ENCODE measurements around the gene POLR2L. TPM values are rescaled to one million over a fixed set of nuclear protein-coding genes. Genes with fewer than 3 reads are reported as not detected.

POLR2L gene
- total and polyA plus RNA-seq, 3 experiments from 2014 or later: 114 to 182 (median 178) TPM

DNA sequence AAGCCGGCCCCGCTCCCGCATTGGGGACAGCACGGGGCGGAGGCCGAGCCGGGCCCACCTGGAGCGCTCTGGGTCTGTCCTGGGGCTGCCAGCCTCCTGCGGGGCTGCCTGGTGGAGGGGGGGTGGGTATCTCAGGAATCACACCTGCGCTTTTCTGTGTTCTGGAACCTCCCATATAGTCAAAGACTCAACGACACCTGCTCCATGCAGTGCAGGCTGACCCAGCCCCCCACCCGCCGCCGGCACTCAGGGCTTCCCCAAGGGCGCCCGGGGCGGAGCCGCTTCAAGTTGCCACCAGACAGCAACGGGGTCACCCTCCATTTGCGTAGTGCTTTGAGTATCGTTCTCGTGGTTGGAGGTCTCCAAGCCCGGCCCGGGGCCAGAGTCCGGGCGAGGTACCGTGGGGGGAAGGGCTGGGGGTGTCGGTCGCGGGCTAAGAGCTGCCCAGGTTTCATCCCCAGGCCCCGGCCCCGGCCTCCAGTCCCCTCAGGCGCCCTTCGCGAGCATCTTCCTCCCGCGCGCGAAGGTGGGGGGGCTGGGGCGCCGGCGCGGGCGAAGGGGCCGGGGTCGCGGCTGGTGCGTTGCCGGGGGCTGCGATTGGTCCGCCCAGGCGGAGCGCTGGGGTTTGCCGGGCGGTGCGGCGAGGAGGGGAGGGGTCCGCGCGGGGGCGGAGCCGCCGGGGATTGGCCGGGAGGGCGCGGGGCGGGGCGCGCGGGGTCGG, 6.9 kb upstream of the POLR2L start:
- Histone ChIP-seq H3K4me1 (ENCODE audit: insufficient read depth, low read length) (peaks cover 17% of the 10 kb centered on the region), H3K4me3 (ENCODE audit: low read length) (no peak overlapping the region), H3K36me3 (ENCODE audit: insufficient read depth, low read length) (no peaks in the 10 kb centered on the region), H3K27ac (ENCODE audit: low read depth, low read length) (no peak overlapping the region), H3K27me3 (ENCODE audit: insufficient read depth, low read length, poor library complexity, severe bottlenecking) (peaks cover 8% of the 10 kb centered on the region), H3K9me3 (ENCODE audit: low read length) (no peaks in the 10 kb centered on the region)
- peak in 1 of 5 donors; percentile 28 for DNase-seq
- Mint-ChIP-seq H3K27ac (no peak overlapping the region), H3K4me1 (peaks cover 0 to 11% (median 4%) of the 10 kb centered on the region in 3 donors), H3K27me3 (peaks cover 2 to 4% of the 10 kb centered on the region in 2 donors), H3K4me3 (peak overlapping the region; percentile 34 to 78 (median 58)), H3K36me3 (no peaks in the 10 kb centered on the region), H3K9me3 (no peaks in the 10 kb centered on the region)
- ChIA-PET CTCF (interaction anchor here (0.7 to 5.4 kb wide), 7 partner anchors 10 to 203 kb away, joined by 3 to 48 read pairs (median 4); no protein-coding TSS in a partner anchor), POLR2A (no interaction called here)

DNA sequence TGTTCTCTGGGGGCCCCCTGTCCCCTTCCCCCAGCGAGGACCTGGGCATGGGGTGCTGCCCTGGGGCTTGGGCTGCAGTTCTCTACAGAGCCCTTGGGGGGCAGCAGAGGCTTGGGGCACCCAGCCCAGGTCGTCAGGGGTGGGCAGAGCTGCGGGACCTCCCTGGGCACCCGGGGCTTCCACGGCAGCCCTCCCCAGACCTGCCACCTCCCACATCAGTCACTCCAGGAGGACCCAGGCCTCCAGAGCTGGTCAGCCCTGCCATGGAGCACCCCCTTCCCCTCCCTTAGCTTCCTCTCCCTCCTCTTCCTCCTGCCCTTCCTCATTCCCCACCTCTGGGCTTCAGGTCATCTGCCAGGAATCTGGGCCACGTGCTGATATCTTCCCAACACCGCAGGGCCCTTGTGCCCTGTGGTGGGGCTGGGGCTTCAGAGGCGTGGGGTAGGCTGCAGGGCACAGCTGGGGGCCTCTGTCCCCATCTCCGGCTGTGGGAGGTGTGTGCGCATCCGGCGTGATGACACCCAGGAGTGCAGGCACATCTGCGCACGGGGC, 6.1 kb upstream of the POLR2L start:
- Mint-ChIP-seq H3K9me3 (no peaks in the 10 kb centered on the region), H3K4me1 (peaks cover 0 to 19% (median 6%) of the 10 kb centered on the region in 3 donors), H3K36me3 (no peaks in the 10 kb centered on the region), H3K4me3 (peak overlapping the region; percentile 32 to 86 (median 58)), H3K27me3 (peaks cover 3 to 6% of the 10 kb centered on the region in 2 donors), H3K27ac (no peak overlapping the region)
- DNase-seq: peak; percentile 59 to 77 (median 60)
- Histone ChIP-seq H3K27ac (ENCODE audit: low read depth, low read length) (no peak overlapping the region), H3K4me1 (ENCODE audit: insufficient read depth, low read length) (peaks cover 23% of the 10 kb centered on the region), H3K36me3 (ENCODE audit: insufficient read depth, low read length) (no peaks in the 10 kb centered on the region), H3K9me3 (ENCODE audit: low read length) (no peaks in the 10 kb centered on the region), H3K4me3 (ENCODE audit: low read length) (no peak overlapping the region), H3K27me3 (ENCODE audit: insufficient read depth, low read length, poor library complexity, severe bottlenecking) (peaks cover 8% of the 10 kb centered on the region)
- ChIA-PET POLR2A (interaction anchor here (0.5 kb wide), 1 partner anchor 8 kb away, joined by 4 read pairs; no protein-coding TSS in a partner anchor), CTCF (interaction anchor here (0.7 to 5.4 kb wide), 9 partner anchors 9 to 204 kb away, joined by 3 to 48 read pairs (median 4); no protein-coding TSS in a partner anchor)

DNA sequence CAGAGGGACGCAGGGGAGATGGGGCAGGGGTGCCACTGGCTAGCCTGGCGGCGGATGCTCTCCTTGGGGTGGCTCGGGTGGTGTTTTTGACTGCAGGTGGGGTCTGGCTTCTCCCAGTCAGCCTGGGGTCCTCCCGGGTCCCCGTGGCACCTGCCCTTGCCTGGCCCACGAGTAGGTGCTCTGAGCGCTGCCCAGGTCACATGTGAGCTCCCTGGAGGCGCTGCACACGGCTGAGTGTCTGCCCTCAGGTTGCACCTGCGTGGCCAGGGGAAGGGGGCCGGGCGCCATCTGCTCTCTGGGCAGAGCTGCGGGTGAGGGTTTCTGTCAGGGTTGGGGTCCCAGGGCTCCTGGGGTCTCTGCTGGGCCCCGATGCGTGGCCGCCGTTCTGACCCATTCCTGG, 5.5 kb upstream of the POLR2L start:
- H3K27ac Mint-ChIP-seq: no peak overlapping the region
- Histone ChIP-seq H3K27ac (ENCODE audit: low read depth, low read length) (no peak overlapping the region), H3K9me3 (ENCODE audit: low read length) (no peaks in the 10 kb centered on the region), H3K4me3 (ENCODE audit: low read length) (no peak overlapping the region), H3K27me3 (ENCODE audit: insufficient read depth, low read length, poor library complexity, severe bottlenecking) (peaks cover 8% of the 10 kb centered on the region), H3K36me3 (ENCODE audit: insufficient read depth, low read length) (no peaks in the 10 kb centered on the region), H3K4me1 (ENCODE audit: insufficient read depth, low read length) (peaks cover 25% of the 10 kb centered on the region)
- peaks cover 5 to 8% of the 10 kb centered on the region in 2 donors for H3K27me3 Mint-ChIP-seq
- ChIA-PET CTCF (interaction anchor here (0.9 to 5.4 kb wide), 6 partner anchors 16 to 205 kb away, joined by 3 to 48 read pairs (median 5); no protein-coding TSS in a partner anchor), POLR2A (interaction anchor here (0.5 kb wide), 1 partner anchor 9 kb away, joined by 4 read pairs; no protein-coding TSS in a partner anchor)
- peaks cover 0 to 22% (median 7%) of the 10 kb centered on the region in 3 donors for H3K4me1 Mint-ChIP-seq
- H3K9me3 Mint-ChIP-seq: no peaks in the 10 kb centered on the region
- peak overlapping the region in 1 of 7 donors; percentile 45 for H3K4me3 Mint-ChIP-seq
- H3K36me3 Mint-ChIP-seq: no peaks in the 10 kb centered on the region
- no peak for DNase-seq

DNA sequence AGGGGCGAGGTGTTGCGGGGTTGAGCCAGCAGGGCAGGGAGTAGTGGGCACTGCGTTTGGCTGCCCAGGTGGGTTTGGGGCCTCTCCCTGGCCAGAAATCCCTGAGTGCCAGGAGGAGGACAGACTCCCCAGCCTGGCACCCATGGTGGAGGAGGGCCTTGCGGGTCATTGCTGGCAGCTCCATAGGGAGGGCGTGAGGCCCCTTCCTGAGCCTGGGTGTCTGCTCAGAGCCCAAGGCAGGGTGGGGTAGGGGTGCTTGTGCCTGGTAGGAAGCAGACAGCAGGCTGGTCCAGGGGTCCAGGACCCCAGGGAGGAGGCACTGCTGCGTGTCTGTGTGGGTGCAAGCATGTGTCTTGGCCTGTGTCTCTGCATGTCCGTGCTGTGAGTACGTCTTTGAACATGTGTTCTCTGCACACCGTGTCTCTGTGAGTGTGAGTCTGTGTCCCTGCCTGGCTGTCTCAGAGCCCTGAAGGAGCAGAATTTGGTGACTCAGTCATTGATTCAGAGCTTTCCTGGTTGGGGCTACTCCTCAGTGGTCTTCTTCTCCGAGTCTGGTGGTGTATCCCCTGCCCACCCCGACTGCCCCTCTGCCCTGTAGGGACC, 4.3 kb upstream of the POLR2L start:
- H3K36me3 ChIP-seq (ENCODE audit: insufficient read depth, low read length): no peaks in the 10 kb centered on the region
- H3K4me1 Mint-ChIP-seq: peaks cover 0 to 24% (median 7%) of the 10 kb centered on the region in 3 donors
- ChIA-PET CTCF (interaction anchor here (0.8 to 5.4 kb wide), 4 partner anchors 15 to 206 kb away, joined by 3 to 48 read pairs (median 4); no protein-coding TSS in a partner anchor), POLR2A (interaction anchor here (0.7 kb wide), 1 partner anchor 27 kb away, joined by 3 read pairs; the partner anchor contains the start of gene PNPLA2)
- peaks cover 5 to 8% of the 10 kb centered on the region in 2 donors for H3K27me3 Mint-ChIP-seq
- no peak overlapping the region for H3K27ac ChIP-seq (ENCODE audit: low read depth, low read length)
- H3K4me1 ChIP-seq (ENCODE audit: insufficient read depth, low read length): peaks cover 26% of the 10 kb centered on the region
- no peak overlapping the region for H3K4me3 ChIP-seq (ENCODE audit: low read length)
- no peaks in the 10 kb centered on the region for H3K9me3 Mint-ChIP-seq
- peaks cover 8% of the 10 kb centered on the region for H3K27me3 ChIP-seq (ENCODE audit: insufficient read depth, low read length, poor library complexity, severe bottlenecking)
- peak overlapping the region in 1 of 7 donors; percentile 60 for H3K4me3 Mint-ChIP-seq
- no peaks in the 10 kb centered on the region for H3K9me3 ChIP-seq (ENCODE audit: low read length)
- H3K27ac Mint-ChIP-seq: no peak overlapping the region
- peaks cover 0 to 3% (median 0%) of the 10 kb centered on the region in 3 donors for H3K36me3 Mint-ChIP-seq
- no peak for DNase-seq

DNA sequence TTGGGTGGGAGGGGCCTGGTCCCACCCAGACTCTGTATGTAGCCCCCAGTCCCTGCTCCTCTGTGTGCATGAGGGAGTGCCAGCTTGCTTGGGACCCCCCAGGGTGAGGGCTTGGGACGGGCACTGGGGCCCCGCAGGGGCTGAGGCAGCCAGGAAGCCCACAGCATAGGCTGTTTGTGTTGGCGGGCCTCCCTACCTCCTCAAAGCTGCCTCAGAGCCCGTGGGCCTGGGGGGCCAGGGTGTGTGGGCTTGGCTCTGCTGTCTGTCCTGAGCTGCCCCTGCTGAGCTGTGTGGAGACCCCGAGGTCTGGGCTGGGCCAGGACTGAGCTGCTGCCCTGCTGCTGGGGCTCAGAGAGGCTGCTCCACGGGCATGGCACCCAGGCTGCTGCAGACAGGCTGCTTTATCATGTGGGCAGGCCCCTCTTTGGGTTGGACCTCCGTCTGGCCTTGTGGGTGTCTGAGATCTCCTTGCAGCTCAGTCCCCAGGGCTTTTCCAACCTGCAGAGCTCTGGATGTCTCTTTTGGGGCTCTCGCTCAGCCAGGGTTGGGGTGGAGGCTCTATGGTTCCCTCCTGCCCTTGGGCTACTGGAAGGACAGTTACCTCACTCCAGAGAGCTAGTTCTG, 3.7 kb upstream of the POLR2L start:
- peaks cover 8% of the 10 kb centered on the region for H3K27me3 ChIP-seq (ENCODE audit: insufficient read depth, low read length, poor library complexity, severe bottlenecking)
- peaks cover 5 to 30% (median 10%) of the 10 kb centered on the region in 3 donors for H3K4me1 Mint-ChIP-seq
- POLR2A ChIA-PET: no interaction called here

GRCh38 chr11:844693-845644, 2.6 kb upstream of the POLR2L start:
- no peaks in the 10 kb centered on the region for H3K9me3 ChIP-seq (ENCODE audit: low read length)
- H3K4me1 ChIP-seq (ENCODE audit: insufficient read depth, low read length): peaks cover 38% of the 10 kb centered on the region
- ChIA-PET POLR2A (no interaction called here), CTCF (interaction anchor here (5.4 kb wide), 1 partner anchor 208 kb away, joined by 48 read pairs; no protein-coding TSS in a partner anchor)
- H3K27me3 ChIP-seq (ENCODE audit: insufficient read depth, low read length, poor library complexity, severe bottlenecking): peaks cover 8% of the 10 kb centered on the region
- peak overlapping the region in 2 of 7 donors; percentile 16 to 48 for H3K4me3 Mint-ChIP-seq
- DNase-seq: peak in 1 of 5 donors; percentile 38
- no peak overlapping the region for H3K27ac ChIP-seq (ENCODE audit: low read depth, low read length)
- H3K9me3 Mint-ChIP-seq: no peaks in the 10 kb centered on the region
- H3K4me3 ChIP-seq (ENCODE audit: low read length): no peak overlapping the region
- peaks cover 0 to 12% (median 0%) of the 10 kb centered on the region in 3 donors for H3K36me3 Mint-ChIP-seq
- H3K27me3 Mint-ChIP-seq: peaks cover 5 to 8% of the 10 kb centered on the region in 2 donors
- H3K36me3 ChIP-seq (ENCODE audit: insufficient read depth, low read length): no peaks in the 10 kb centered on the region
- H3K27ac Mint-ChIP-seq: peak overlapping the region in 1 of 8 donors; percentile 17
- peaks cover 15 to 40% (median 19%) of the 10 kb centered on the region in 3 donors for H3K4me1 Mint-ChIP-seq

More for the DNA sequence above, 3.7 kb upstream of the POLR2L start:
- Mint-ChIP-seq H3K4me3 (peak overlapping the region in 1 of 7 donors; percentile 60), H3K27me3 (peaks cover 5 to 8% of the 10 kb centered on the region in 2 donors), H3K27ac (no peak overlapping the region), H3K9me3 (no peaks in the 10 kb centered on the region), H3K36me3 (peaks cover 0 to 3% (median 0%) of the 10 kb centered on the region in 3 donors)
- CTCF ChIA-PET: interaction anchor here (0.8 to 5.4 kb wide), 2 partner anchors 15 to 207 kb away, joined by 3 to 48 read pairs; no protein-coding TSS in a partner anchor
- no peak for DNase-seq
- Histone ChIP-seq H3K4me3 (ENCODE audit: low read length) (no peak overlapping the region), H3K27ac (ENCODE audit: low read depth, low read length) (no peak overlapping the region), H3K9me3 (ENCODE audit: low read length) (no peaks in the 10 kb centered on the region), H3K4me1 (ENCODE audit: insufficient read depth, low read length) (peaks cover 32% of the 10 kb centered on the region), H3K36me3 (ENCODE audit: insufficient read depth, low read length) (no peaks in the 10 kb centered on the region)

Data from CD8-positive, alpha-beta memory T cell (primary cell).